ENCODE results near the gene RFT1. TPM values are rescaled to one million over a fixed set of nuclear protein-coding genes. Genes with fewer than 3 reads are reported as not detected.

RFT1 gene
- total RNA-seq, 2 experiments from 2014 or later, result 8.5 to 10.2 TPM

DNA sequence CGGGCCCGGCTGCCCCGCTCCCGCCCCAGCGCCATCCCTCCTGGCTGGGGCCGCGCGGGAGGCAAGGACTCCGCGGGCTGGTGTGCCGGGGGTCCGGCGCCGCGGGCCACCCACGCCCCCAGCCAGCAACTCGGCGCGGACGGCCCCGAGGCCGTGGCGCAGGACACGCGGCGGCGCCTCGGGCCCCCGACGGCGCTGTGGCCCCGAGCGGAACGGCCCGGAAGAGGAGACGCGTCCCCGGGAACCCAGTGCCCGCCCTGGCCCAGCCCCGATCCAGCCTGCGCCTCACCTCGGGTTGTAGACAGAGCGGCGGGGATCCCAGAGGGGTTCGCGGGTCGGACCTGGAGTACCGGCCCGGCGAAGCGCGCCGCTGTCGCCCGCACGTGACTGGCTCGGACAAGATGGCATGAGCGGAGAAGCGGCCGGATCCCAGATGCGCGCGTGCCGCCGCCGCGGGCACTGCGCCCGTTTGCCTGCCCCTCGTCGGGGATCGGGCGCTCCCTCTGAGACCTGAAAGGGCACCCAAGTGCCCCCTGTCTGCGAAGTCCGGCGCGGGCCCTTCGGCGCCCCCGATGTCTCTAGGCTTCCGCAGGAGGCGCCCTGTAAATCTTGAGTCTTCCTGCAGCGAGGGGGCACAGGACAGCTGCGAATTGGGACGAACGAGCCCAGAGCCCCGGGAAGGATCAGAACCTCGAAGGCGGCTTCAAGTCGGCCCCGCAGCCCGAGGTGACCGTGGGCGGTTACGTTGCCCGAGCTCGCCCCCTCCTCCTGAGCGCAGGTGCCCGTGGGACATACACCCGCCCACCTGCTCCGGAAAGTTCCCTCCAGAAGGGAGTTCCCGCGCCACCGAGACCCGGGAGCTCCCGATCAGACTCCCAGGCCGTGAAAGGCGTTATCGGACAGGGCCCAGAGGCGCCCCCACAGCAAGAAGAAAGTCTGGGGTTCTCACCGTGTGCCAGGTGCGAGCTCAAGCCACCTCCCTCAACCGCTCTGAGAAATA is 83.8 kb downstream of the RFT1 start:
- H3K27ac ChIP-seq (ENCODE audit: low read depth in 1 of 2, low read length in 2 of 2), result peak overlapping the region in 1 of 2 donors; percentile 4
- Mint-ChIP-seq H3K4me3 (peak overlapping the region; percentile 93), H3K9me3 (no peaks in the 10 kb centered on the region), H3K4me1 (ENCODE audit: low read depth) (peaks cover 45% of the 10 kb centered on the region), H3K27ac (peak overlapping the region; percentile 91), H3K27me3 (peaks cover 3% of the 10 kb centered on the region), H3K36me3 (ENCODE audit: low read depth) (peaks cover 13% of the 10 kb centered on the region)
- H3K4me3 ChIP-seq (ENCODE audit: low read length), result peak overlapping the region; percentile 67
- H3K36me3 ChIP-seq (ENCODE audit: insufficient read depth, low read length), result no peaks in the 10 kb centered on the region
- DNase-seq (peak; percentile 45 to 87 (median 60)), ATAC-seq (ENCODE audit: poor library complexity) (peak; percentile 47)
- H3K4me1 ChIP-seq (ENCODE audit: insufficient read depth, low read length), result peaks cover 26% of the 10 kb centered on the region
- no peaks in the 10 kb centered on the region for H3K9me3 ChIP-seq (ENCODE audit: control insufficient read depth in 1 of 2, insufficient read depth in 1 of 2, low read length in 2 of 2)
- CTCF ChIA-PET, result interaction anchor here (0.6 to 2.9 kb wide), 12 partner anchors 8 to 155 kb away, joined by 3 to 15 read pairs (median 4); no protein-coding TSS in a partner anchor
- TF ChIP-seq, protein P1, sequence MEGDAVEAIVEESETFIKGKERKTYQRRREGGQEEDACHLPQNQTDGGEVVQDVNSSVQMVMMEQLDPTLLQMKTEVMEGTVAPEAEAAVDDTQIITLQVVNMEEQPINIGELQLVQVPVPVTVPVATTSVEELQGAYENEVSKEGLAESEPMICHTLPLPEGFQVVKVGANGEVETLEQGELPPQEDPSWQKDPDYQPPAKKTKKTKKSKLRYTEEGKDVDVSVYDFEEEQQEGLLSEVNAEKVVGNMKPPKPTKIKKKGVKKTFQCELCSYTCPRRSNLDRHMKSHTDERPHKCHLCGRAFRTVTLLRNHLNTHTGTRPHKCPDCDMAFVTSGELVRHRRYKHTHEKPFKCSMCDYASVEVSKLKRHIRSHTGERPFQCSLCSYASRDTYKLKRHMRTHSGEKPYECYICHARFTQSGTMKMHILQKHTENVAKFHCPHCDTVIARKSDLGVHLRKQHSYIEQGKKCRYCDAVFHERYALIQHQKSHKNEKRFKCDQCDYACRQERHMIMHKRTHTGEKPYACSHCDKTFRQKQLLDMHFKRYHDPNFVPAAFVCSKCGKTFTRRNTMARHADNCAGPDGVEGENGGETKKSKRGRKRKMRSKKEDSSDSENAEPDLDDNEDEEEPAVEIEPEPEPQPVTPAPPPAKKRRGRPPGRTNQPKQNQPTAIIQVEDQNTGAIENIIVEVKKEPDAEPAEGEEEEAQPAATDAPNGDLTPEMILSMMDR (IDR thresholded peaks at IDR 0.05), result peak; percentile 63
- no peaks in the 10 kb centered on the region for H3K27me3 ChIP-seq (ENCODE audit: control insufficient read depth in 1 of 2, insufficient read depth in 2 of 2, low read length in 2 of 2)
- POLR2A ChIA-PET, result interaction anchor here (0.6 to 5.6 kb wide), 26 partner anchors 13 to 341 kb away, joined by 3 to 129 read pairs (median 4); partner anchors contain the start of genes DCP1A, GLT8D1, NEK4 and PRKCD
- intact Hi-C loops (cut with DNase I, micrococcal nuclease), result loop anchor here (2.0 to 5.0 kb wide), 4 partner anchors 20 to 359 kb away; partner anchors contain the start of genes GNL3 (in 1 of the 2) and PBRM1 (in 1 of the 2)

DNA sequence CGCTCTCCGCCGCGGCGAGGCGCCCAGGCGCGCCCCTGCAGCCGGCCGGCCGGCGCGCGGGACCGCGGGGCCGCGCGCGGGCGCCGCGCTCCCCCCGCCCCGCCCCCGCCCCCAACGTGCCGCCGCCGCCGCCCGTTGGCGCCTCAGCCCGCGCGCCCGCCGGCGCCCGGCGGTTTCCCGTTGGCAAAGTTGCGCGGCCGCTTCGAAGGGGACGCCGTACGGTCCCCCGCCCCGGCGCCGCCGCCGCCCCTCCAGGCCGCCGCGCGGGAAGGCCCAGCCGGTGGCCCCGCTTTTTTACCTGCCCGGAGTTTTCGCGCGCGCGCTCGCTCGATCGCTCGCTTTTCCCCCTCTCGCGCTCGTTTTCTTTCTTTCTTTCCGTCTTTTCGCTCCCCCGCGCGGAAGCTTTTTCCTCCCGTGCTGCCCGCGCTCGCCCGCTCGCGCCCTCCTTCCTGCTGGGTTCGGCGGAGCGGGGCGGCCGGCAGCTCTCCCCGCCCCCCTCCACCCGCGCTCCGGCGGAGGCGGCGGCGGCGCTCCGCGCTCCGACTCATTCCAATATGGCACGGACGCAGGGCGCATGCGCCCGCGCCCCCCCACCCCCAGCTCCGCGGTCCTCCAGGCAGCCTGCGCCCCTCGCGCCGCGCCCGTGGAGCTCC is 84.6 kb downstream of the RFT1 start, which contains the start of gene SFMBT1:
Gene SFMBT1 (minus strand): TSS at position 556 of the 653 bp plus-strand sequence. CDS start 76,945 bp downstream, outside the sequence.
- Mint-ChIP-seq H3K27me3 (peaks cover 3% of the 10 kb centered on the region), H3K36me3 (ENCODE audit: low read depth) (peaks cover 13% of the 10 kb centered on the region), H3K4me3 (peak within 1 kb of the TSS; percentile 95), H3K9me3 (no peaks in the 10 kb centered on the region), H3K27ac (peak within 1 kb of the TSS; percentile 99), H3K4me1 (ENCODE audit: low read depth) (peaks cover 52% of the 10 kb centered on the region)
- DNase-seq (peak; percentile 55 to 93 (median 73)), ATAC-seq (ENCODE audit: poor library complexity) (peak; percentile 50)
- peak within 1 kb of the TSS; percentile 72 to 88 for H3K27ac ChIP-seq (ENCODE audit: low read depth in 1 of 2, low read length in 2 of 2)
- ChIA-PET CTCF (interaction anchor here (0.6 to 2.9 kb wide), 8 partner anchors 9 to 154 kb away, joined by 3 to 15 read pairs (median 4); no protein-coding TSS in a partner anchor), POLR2A (interaction anchor here (0.8 to 5.6 kb wide), 19 partner anchors 12 to 275 kb away, joined by 3 to 129 read pairs (median 5); partner anchors contain the start of genes NEK4, PRKCD and STIMATE)
- peak within 1 kb of the TSS; percentile 91 for H3K4me3 ChIP-seq (ENCODE audit: low read length)
- H3K9me3 ChIP-seq (ENCODE audit: control insufficient read depth in 1 of 2, insufficient read depth in 1 of 2, low read length in 2 of 2), result no peaks in the 10 kb centered on the region
- TF ChIP-seq, protein P1 (IDR thresholded peaks at IDR 0.05), result no peak
- no peaks in the 10 kb centered on the region for H3K36me3 ChIP-seq (ENCODE audit: insufficient read depth, low read length)
- H3K27me3 ChIP-seq (ENCODE audit: control insufficient read depth in 1 of 2, insufficient read depth in 2 of 2, low read length in 2 of 2), result no peaks in the 10 kb centered on the region
- peaks cover 33% of the 10 kb centered on the region for H3K4me1 ChIP-seq (ENCODE audit: insufficient read depth, low read length)
- intact Hi-C loops (cut with DNase I, micrococcal nuclease), result loop anchor here (2.0 to 5.0 kb wide), 5 partner anchors 19 to 358 kb away; partner anchors contain the start of genes GNL3 (in 1 of the 2) and PBRM1 (in 1 of the 2)
